Hematopoietic multipotent progenitor cell treated with erythropoietin and hydrocortisone succinate and interleukin-3 and kit ligand, for 6 days (in vitro differentiated cells): ENCODE results near the gene TRIM38.
"Not testable (repeated sequence)": the region's sequence is repeated elsewhere in the genome, so short reads cannot be mapped to it uniquely, and the experiment has no call there.

Experiments
- DNase-seq: peaks from one replicate; pipeline ENCODE4 v3.0.0-alpha.2; 2015

The TRIM38 gene

DNA sequence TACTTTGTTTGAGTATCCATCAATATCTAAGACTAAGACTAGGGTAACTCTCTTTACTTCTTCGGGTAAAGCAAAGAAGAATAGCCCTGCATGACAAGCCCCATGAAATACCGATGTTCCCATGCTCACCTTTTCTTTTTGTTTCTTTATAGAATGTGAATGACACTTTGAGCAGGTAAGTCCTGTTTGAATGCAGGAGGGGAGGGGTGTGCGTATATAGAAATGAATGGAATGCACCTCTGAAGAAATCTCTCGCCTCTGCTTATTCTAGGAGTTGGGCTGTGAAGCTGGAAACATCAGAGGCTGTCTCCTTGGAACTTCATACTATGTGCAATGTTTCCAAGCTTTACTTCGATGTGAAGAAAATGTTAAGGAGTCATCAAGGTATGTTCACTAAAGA lies 10.3 kb downstream of the TRIM38 start:
- no peak for DNase-seq

DNA sequence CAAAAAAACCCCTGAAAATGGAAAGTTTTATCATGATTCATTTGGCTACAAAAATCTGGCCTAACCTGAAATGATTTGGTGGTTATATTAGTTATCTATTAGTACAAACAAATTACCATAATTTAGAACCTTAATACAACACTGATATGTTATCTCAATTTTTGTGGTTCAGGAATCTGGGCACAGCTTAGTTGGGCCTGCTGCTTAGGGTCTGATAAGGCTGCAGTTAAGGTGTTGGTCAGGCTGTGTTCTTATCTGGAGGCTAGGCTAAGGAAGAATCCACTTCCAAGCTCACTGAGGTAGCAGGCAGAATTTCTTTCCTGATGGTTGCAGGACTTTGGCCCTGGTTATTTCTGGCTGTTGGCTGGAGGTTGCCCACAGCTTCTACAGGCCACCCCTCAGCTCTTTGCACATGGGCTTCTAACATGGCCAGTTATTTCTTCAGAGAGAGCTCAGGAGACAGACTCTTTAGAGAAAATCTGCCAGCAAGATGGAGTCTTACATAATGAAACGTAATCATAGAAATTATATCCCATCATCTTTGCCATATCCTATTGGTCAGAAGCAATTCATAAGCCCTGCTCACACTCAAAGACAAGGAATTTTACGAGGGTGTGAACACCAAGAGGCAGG lies 11.4 kb downstream of the TRIM38 start:
- peak; percentile 79 for DNase-seq

DNA sequence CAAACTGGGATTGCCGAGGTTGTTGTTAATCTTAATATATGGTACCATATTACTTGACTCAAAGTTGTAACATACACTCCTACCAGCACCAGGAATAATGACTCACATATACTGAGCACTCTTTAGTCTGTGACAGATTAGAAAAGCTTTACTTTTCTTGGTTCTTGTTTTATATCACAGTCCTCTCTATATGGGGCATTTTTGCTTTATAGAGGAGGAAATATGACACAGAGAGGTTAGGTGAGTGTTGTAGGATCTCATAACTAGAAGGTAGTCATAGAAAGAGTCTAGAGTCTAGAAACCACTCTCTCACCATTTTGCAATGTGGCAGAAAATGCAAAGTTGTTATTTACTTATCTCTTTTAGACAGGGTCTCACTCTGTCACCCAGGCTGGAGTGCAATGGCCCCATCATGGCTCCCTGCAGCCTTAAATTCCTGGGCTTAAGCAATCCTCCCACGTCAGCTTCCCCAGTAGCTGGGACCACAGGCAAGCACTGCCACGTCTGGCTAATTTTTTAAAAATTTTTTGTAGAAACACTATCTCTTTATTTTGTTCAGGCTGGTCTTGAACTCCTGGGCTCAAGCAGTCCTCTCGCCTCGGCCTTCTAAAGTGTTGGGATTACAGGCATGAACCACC lies 13.4 kb downstream of the TRIM38 start:
- no peak for DNase-seq

DNA sequence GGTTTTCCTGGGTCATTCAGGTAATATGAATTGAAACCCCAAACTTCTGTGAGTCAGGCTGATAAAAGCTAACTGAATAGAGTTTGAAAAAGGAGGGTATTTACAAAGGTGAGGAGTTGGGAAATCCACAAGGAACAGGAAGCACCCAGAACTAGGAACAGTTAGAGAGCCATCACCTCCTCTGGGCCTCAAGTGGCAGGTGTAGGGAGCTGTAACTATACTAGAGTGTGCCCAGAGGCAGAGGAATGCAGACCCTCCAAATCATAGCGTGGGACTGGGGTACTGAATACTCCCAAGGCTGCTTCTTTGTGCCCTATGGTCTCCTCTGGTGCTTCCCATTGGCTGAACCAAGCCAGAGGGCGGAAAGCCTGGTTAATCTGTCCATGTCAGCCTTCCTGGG lies 18.3 kb downstream of the TRIM38 start:
- no peak for DNase-seq

DNA sequence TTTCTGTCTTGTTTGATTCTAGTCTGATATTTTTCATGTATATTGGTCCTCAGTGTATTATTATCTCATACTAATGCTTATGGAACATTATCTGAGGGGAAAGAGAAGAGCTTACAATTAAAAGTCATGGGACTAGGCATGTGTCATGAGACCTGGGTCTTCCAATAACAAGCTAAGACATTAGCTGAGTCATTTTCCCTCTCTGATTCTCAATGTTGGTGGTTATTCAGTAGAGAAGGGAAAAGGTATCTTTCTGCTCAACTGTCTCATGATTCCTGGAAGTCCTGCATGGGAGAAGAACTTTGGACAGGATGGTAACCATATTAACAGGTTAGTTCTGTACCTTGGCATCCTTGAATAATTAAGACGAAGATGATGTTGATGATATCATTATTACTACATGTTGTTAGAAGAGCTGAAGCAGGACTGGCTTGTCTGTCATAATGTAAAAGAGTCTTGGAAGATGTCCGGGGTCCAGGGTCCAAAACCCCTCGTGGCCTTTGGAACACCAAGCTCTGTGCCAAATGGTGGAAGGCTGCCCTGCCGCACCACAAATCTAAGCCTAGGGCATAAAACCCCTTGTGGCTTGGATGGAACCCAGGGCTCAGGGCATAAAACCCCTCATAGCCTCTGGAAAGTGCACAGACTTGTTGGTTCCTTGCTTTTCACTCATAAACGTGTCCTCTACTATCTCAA lies 19.1 kb downstream of the TRIM38 start:
- DNase-seq = no peak

DNA sequence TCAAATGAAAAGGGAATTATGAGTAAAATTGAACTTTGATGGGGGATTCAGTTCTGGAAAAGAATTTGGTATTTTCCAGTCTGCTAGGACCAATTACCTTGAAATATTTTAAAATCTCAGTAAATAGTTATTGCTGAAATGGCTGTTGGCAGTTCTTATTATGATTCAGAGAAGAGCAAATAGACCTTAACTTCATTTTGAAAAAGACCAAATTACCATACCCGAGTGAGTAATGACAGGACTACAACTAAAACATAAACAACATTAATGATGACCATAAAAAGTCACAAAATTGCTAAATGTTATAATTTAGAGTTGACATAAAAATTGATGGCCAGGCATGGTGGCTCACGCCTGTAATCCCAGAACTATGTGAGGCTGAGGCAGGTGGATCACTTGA lies 21.7 kb downstream of the TRIM38 start:
- DNase-seq = no peak

DNA sequence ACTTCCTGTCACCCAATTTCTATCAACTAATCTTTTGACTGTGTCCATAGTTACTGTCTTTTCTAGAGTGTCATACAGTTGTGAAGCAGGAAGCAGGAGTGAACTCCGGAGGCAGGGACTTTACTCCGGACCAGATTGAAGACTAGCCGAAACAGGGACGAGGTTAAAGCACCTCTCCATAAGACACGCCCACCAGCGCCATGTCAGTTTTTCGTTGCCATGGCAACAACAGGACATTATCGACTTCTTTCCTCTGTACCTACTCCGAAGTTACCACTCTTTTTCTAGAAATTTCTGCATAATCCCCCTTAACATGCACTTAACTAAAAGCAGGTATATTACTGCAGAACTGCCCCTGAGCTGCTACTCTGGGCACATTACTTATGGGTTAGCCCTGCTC lies 25.2 kb downstream of the TRIM38 start:
- DNase-seq = no peak

DNA sequence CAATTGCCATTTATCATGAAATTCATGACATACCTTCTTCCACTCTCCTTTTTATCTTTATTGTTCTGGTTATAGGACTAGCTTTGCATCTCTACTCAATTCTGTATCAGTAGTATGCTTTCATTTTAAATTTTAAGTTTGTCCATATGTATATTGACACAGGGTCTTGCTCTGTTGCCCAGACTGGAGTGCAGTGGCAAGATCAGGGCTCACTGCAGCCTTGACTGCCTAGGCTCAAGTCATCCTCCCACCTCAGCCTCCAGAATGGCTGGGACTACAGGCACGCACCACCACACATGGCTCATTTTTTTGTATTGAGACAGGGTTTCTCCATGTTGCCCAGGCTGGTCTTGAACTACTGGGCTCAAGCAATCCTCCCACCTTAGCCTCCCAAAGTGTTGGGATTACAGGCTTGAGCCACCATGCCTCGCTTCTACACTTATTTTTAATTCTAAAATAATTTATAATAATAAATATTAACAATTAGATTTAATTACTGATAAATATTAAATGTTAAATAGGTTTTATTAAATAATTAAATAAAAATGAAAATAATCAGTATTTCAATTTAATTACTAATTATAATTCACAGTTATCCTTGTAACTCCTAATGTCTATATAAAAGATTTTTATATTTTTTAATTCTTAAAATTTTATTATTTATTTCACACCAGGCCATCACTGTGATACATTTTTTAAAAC lies 27.7 kb downstream of the TRIM38 start:
- DNase-seq = no peak

DNA sequence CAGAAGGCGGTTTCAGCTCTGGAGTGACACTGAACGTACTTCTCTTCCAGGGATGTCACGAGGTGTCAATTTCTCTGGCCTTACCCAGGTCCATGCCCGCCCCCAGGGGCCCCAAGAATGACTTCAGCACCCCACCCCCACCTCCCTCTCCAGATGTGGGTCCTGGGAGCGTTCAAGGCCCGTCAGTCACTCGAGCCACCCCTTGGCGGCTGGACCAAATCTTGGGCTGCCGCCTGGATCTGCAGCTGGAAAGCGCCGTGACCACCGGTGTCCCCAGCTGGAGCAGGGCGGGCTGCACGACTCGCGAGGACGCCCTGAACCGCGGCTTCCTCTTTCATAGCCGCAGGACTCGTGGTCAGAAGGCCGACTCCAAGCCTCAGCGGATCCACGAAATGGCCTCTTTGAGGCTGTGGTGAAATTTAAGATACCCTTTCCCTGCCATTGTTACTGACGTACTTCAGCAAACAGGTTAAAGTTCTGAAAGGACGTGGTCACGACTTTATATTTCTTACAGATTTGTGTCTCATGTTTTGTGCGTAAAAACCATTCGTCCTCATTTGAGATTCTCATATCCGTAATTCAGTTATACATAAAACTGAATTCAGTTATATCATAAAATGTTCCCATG lies 29.3 kb downstream of the TRIM38 start:
- DNase-seq = peak; percentile 86

DNA sequence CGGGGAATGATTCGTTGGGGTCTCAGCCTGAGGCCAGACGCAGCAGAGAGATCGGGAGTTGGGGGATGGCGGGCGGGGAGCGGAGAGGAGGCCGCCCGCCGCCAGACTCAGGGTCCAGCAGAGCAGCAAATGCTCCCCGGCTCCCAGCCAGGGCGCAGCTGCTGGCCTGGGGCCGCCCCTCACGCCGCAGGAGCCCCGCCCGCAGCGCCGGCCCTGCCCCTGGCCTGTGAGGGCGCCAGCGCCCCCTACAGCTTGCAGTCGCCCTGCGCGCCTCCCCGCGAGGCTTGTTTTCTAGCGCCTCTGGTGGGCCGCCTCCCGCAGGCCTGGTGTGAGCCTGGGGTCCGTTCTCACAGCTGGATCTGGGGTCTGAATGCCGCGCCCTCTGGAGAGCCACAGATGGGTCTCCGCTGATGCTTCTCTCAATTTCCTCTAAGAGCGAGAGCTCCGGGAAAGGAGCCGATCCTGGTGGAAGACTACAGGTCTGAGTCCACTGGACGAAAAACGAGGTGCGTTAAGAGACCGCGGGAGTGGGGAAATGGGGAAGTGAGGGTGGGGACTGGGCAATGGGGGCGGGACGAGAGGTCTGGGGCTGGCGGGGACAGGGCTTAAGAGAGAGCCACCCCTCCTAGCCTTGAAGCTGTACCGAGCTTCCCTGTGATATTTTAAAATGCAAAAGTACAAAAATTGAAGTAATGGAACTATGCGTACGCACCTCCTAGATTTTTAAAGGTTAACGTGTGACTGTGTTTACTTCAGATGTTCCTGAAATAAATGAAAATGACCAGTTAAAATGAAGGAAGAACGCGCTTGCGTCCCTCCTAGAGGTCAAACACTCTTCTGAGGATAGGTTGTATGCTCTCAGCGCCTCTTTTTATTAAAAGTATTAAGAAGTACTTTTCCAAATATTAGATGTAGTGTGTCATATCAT lies 30.1 kb downstream of the TRIM38 start:
- DNase-seq = peak; percentile 94

DNA sequence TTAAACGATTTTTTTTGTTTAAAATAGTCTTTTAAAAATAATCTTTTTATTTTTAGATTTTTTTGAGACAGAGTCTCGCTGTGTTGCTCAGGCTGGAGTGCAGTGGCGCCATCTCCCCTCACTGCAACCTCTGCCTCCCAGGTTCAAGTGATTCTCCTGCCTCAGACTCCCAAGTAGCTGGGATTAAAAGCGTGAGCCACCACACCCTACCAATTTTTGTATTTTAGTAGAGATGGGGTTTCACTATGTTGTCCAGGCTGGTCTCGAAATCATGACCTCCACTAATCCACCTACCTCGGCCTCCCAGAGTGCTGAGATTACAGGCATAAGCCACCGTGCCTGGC lies 30.7 kb downstream of the TRIM38 start:
- not testable (repeated sequence) for DNase-seq

DNA sequence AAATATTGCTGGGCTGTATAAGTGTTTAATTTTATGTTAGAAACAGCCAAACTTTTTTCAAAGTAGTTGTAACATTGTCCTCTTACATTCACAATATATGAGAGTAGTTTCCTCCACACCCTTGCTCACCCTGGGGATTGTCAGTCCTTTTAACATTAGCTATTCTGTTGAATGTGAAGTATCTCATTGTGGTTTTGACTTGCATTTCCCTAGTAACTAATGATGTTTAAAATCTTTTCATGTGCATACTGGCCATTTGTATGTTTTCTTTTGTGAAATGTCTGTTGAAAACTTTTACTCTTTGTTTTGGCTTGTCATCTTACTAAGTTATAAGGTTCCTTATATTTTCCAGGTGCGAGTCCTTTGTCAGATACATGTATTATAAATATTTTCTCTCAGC lies 32.9 kb downstream of the TRIM38 start:
- peak; percentile 26 for DNase-seq

DNA sequence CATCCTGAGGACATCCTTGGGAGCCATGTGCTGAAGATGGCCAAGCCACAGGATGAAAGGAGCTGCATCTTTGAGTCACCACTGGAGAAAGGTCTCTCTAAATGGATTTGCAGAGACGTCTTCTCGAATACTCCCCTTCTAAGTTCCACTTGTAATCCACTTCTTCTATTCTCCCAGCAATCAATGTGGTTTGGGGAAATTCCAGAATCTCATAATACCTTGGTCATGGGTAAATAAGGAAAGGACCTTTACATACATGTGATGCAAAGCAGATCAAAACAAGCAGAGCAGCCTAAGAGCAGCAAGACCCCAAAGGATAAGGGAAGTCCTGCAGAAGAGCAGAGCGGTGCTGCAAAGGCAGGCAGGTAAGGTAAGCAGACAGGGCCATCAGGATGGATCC lies 35.3 kb downstream of the TRIM38 start:
- DNase-seq = no peak

DNA sequence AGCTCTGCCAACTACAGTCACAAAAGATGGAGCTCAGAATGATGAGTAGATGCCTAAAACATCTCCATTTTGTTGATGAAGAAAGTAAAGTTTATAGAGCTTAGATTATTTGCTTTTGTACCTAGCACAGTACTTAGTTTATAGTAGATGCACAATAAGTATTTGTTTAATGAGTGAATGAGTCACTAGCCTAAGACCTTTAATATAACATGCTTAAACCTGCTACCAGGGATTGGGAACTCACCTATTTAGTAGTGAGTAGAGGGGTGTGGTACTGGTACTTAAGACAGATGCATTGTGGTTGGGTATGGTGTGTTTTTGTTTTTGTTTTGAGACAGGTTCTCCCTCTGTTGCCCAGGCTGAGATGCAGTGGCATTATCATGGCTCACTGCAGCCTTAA lies 35.8 kb downstream of the TRIM38 start:
- no peak for DNase-seq

DNA sequence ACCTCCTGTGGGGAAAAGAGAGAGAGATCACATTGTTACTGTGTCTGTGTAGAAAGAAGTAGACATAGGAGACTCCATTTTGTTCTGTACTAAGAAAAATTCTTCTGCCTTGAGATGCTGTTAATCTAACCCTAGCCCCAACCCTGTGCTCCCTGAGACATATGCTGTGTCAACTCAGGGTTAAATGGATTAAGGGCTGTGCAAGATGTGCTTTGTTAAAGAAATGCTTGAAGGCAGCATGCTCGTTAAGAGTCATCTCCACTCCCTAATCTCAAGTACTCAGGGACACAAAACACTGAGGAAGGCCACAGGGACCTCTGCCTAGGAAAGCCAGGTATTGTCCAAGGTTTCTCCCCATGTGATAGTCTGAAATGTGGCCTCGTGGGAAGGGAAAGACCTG lies 36.6 kb downstream of the TRIM38 start:
- DNase-seq = not testable (repeated sequence)

DNA sequence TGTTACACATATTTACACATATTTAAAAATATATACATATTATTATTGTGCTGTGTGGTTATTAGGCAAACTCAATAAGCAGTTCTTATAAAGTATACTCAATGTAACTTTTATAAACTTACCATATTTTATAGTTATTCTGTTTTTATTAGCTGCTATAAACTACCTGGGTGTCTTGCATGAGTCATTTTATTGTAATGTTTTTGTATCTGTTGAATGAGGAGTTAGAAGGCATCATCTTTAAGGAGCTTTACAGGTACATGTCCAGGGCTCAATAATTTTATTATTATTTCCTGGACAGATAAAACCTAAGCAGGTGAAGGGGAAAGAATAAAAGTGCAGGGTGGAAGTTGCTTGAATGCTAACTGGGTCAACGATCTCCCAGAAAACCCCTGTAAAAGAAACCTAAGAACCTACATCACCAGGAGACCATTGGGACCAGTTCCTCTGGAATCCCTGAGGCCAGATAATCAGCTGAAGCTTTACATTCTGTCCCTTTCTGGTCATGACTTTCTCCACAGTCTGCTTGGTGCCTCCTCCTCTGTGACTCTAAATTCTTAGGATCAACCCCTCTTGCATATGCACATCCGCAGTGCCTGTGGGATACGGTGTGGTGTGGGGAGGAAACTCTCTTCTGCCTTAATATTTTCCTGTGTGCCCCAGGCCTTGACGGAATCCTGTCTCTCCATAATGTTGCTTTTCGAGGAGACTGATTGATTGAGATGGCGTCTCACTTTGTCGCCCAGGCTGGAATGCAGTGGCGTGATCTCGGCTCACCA lies 38.0 kb downstream of the TRIM38 start:
- DNase-seq = no peak

DNA sequence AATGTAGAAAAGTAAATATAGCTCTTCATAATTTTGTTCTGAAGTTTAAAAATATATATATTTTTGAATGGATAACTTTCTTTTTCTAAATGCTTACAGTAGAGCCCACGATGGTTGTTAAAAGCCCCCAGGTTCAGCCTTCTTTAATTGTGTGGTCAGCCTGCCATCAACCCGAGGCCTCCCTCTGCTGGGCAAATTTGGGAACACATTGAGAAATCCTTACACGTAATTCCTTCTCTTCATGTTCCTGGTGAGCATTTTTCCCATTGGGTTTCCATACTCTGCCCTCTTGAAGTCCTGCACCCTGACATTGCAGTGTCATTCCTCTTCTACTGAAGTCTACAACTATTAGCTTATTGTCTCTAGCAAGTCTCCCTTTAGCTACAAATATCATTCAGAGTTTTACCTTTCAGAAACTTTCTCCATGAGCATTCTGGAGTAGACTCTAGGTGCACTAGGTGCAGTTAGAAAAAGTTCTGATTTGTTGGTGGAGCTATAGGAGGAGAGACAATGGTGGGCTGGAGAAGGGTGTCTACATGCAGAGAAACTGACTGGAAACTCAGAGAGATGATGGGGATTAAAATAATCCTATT lies 40.6 kb downstream of the TRIM38 start:
- peak; percentile 68 for DNase-seq

DNA sequence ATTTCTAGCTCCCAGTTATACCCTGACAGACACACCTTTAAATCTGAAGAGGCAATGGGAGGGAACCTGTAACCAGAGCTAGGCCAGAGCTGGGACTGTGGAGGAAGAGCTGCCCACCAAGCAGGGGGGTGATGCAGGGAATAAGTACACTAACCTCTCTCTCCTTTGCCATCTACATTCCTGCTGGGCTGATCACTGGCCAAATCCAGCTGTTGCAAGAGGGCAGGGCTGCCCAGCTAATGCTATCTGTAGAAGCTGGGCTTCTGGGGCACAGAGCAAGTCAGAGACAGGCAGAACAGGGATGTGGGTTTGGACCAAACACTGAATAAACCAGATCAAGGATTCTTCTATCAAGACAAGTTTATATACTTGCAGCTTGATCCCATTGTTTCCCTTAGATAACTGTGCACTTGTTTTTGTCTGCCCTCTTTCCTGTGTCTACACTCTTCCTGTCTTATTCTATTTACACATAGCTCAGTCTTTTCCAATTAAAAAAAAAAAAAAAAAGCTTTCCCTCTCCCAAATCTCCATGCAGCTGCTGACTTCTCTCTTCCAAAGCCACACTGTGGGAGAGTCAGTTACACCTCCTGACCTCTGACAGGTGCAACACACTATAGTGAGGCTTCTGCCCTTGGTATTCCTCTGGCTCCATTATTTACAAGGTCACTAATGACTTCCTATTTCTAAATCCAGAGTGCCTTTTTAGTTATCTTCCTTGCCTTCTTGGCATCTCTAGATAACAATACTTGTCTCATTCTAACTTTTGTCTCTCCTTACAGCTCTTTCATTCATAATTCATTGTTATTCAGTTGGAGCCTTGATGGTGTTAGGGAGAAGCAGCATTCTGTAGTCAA lies 43.7 kb downstream of the TRIM38 start:
- peak; percentile 29 for DNase-seq

DNA sequence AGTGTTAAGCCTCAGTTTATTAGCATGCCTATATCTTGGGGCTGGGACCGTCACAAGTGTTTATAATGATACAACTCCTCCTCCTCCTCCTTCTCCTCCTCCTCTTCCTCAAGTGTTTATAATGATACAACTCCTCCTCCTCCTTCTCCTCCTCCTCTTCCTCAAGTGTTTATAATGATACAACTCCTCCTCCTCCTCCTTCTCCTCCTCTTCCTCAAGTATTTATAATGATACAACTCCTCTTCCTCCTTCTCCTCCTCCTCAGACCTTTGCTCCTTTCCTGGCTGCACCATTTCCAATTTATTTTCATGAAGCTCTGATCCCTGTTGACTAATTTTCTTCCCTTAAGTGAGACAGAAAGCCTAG lies 44.3 kb downstream of the TRIM38 start:
- not testable (repeated sequence) for DNase-seq

DNA sequence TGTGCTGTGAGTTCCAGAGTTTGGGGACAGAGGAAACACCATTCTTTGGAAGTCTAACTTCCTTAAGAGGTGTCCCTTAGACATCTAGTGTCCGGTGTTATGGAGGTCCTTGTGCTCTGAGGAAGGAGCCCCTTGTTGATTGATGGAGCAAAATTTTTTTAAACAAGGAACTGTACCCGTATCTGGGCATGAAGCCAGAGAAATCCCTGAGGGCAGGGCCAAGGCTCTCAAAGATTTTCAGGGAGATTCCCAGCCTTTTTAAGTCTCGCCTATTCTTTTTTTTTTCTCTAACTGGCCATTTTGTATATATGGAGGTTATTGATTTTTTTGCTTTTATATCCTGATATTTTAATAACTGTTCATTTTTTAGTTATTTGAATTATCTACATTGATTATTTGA lies 45.9 kb downstream of the TRIM38 start:
- no peak for DNase-seq
